WTC11 (cell line): Measurements from ENCODE around the gene NLRC4. TPM values are rescaled to one million over a fixed set of nuclear protein-coding genes. Genes with fewer than 3 reads are reported as not detected.

ENCODE experiments used
- ATAC-seq: fragments of 200-7000 bp; cut with Tn5 transposase; 2 replicates; pipeline ENCODE4 v1.10.0; 2021; ENCODE audit warnings: mild to moderate bottlenecking, moderate library complexity
- CTCF ChIA-PET: fragments of 300-600 bp; sonication (Branson Sonifier 250); formaldehyde crosslinking; loops from one replicate; lab custom pipeline; 2021; ENCODE audit warnings: antibody characterized with exemption; lab: Charles Lee
- POLR2A ChIA-PET: fragments of 350-600 bp; sonication (Branson Sonifier 250); formaldehyde crosslinking; loops from one replicate; lab custom pipeline; 2021; ENCODE audit warnings: antibody characterized with exemption; lab: Charles Lee
- DNase-seq: peaks from one replicate; pipeline ENCODE4 v3.0.0; 2021; ENCODE audit warnings: low spot score
- H3K27ac Mint-ChIP-seq: 2 replicates; pipeline ENCODE4 v1.8.0; 2021; ENCODE audit warnings: mixed read lengths
- H3K27me3 Mint-ChIP-seq: 2 replicates; pipeline ENCODE4 v1.8.0; 2021; ENCODE audit warnings: low read depth, mild to moderate bottlenecking, moderate library complexity, mixed read lengths
- H3K36me3 Mint-ChIP-seq: 2 replicates; pipeline ENCODE4 v1.8.0; 2021; ENCODE audit warnings: mixed read lengths
- H3K4me1 Mint-ChIP-seq: 2 replicates; pipeline ENCODE4 v1.8.0; 2022; ENCODE audit warnings: mixed read lengths
- H3K4me3 Mint-ChIP-seq: 2 replicates; pipeline ENCODE4 v1.8.0; 2021; ENCODE audit warnings: mild to moderate bottlenecking, moderate library complexity, mixed read lengths
- H3K9me3 Mint-ChIP-seq: 2 replicates; pipeline ENCODE4 v1.8.0; 2021; ENCODE audit warnings: mixed read lengths
- ATF1 ChIP-seq: sonication (generic); formaldehyde crosslinking; IDR thresholded peaks from 2 replicates; pipeline ENCODE4 v1.8.1; 2023; ENCODE audit warnings: mild to moderate bottlenecking, moderate library complexity, missing genetic modification reagents
- CREB1 ChIP-seq: sonication (generic); formaldehyde crosslinking; IDR thresholded peaks from 2 replicates; pipeline ENCODE4 v1.8.0; 2023; ENCODE audit warnings: mild to moderate bottlenecking, missing genetic modification reagents
- CREM ChIP-seq: sonication (generic); formaldehyde crosslinking; IDR thresholded peaks from 2 replicates; pipeline ENCODE4 v1.8.1; 2022; ENCODE audit warnings: mild to moderate bottlenecking, missing genetic modification reagents, moderate library complexity
- ETV6 ChIP-seq: sonication (generic); formaldehyde crosslinking; IDR thresholded peaks from 2 replicates; pipeline ENCODE4 v1.8.1; 2022; ENCODE audit warnings: mild to moderate bottlenecking, missing genetic modification reagents
- FOXK1 ChIP-seq: sonication (generic); formaldehyde crosslinking; IDR thresholded peaks from 2 replicates; pipeline ENCODE4 v1.8.0; 2022; ENCODE audit warnings: mild to moderate bottlenecking, moderate library complexity, missing genetic modification reagents
- GRHL2 ChIP-seq: fragments of 250-450 bp; sonication (Bioruptor Pico); IDR thresholded peaks from 2 replicates; pipeline ENCODE4 v1.8.0; 2022; ENCODE audit warnings: mild to moderate bottlenecking, moderate library complexity; ENCODE audit not compliant: insufficient replicate concordance, severe bottlenecking
- IRF2 ChIP-seq: sonication (generic); formaldehyde crosslinking; IDR thresholded peaks from 2 replicates; pipeline ENCODE4 v1.8.0; 2022; ENCODE audit warnings: low read depth, missing genetic modification reagents, borderline replicate concordance
- JUN ChIP-seq: sonication (generic); formaldehyde crosslinking; IDR thresholded peaks from 2 replicates; pipeline ENCODE4 v1.8.0; 2023; ENCODE audit warnings: mild to moderate bottlenecking, missing genetic modification reagents
- MLX ChIP-seq: sonication (generic); formaldehyde crosslinking; IDR thresholded peaks from 2 replicates; pipeline ENCODE4 v1.8.1; 2023; ENCODE audit warnings: mild to moderate bottlenecking, missing genetic modification reagents, moderate library complexity
- NFATC4 ChIP-seq: fragments of 250-450 bp; sonication (Bioruptor Pico); IDR thresholded peaks from 2 replicates; pipeline ENCODE4 v1.9.0; 2021; ENCODE audit warnings: mild to moderate bottlenecking
- NFYB ChIP-seq: sonication (generic); formaldehyde crosslinking; conservative IDR thresholded peaks from 2 replicates; pipeline ENCODE4 v1.8.0; 2022; ENCODE audit warnings: low read depth, missing genetic modification reagents
- RELA ChIP-seq: sonication (generic); formaldehyde crosslinking; IDR thresholded peaks from 2 replicates; pipeline ENCODE4 v1.8.1; 2022; ENCODE audit warnings: missing genetic modification reagents, mild to moderate bottlenecking, borderline replicate concordance
- TEAD1 ChIP-seq: sonication (generic); formaldehyde crosslinking; IDR thresholded peaks from 2 replicates; pipeline ENCODE4 v1.8.0; 2022; ENCODE audit warnings: mild to moderate bottlenecking, missing genetic modification reagents
- TEAD4 ChIP-seq: sonication (generic); formaldehyde crosslinking; IDR thresholded peaks from 2 replicates; pipeline ENCODE4 v1.8.0; 2022; ENCODE audit warnings: mild to moderate bottlenecking, missing genetic modification reagents
- ZNF138 ChIP-seq: sonication (generic); formaldehyde crosslinking; conservative IDR thresholded peaks from 2 replicates; pipeline ENCODE4 v1.8.1; 2022; ENCODE audit warnings: mild to moderate bottlenecking, moderate library complexity, missing genetic modification reagents
- ZNF423 ChIP-seq: fragments of 250-450 bp; sonication (Bioruptor Pico); IDR thresholded peaks from 2 replicates; pipeline ENCODE4 v2.1.2; 2022; ENCODE audit warnings: mild to moderate bottlenecking, moderate library complexity
- ZNF425 ChIP-seq: fragments of 250-450 bp; sonication (Bioruptor Pico); conservative IDR thresholded peaks from 2 replicates; pipeline ENCODE4 v1.9.0; 2021; ENCODE audit warnings: mild to moderate bottlenecking
- ZNF671 ChIP-seq: fragments of 250-450 bp; sonication (Bioruptor Pico); IDR thresholded peaks from 2 replicates; pipeline ENCODE4 v1.8.0; 2021; ENCODE audit warnings: mild to moderate bottlenecking
- total RNA-seq: library from RNA; stranded (reverse); gene quantifications from 3 replicates; pipeline ENCODE4 v1.2.3, GENCODE V29; 2021
- TF ChIP-seq, protein P1 (sequence below): sonication (generic); formaldehyde crosslinking; IDR thresholded peaks from 2 replicates; pipeline ENCODE4 v1.8.1; 2022; ENCODE audit warnings: missing genetic modification reagents, borderline replicate concordance
- TF ChIP-seq, protein P2 (sequence below): sonication (generic); formaldehyde crosslinking; IDR thresholded peaks from 2 replicates; pipeline ENCODE4 v1.8.1; 2023; ENCODE audit warnings: mild to moderate bottlenecking, moderate library complexity, missing genetic modification reagents
- TF ChIP-seq, protein P3 (sequence below): fragments of 200-600 bp; IDR thresholded peaks from 2 replicates; pipeline ENCODE4 v1.8.0; 2022; ENCODE audit warnings: antibody characterized with exemption
- TF ChIP-seq, protein P4 (sequence below): sonication (generic); formaldehyde crosslinking; conservative IDR thresholded peaks from 2 replicates; pipeline ENCODE4 v1.8.1; 2022; ENCODE audit warnings: mild to moderate bottlenecking, missing genetic modification reagents

NLRC4 gene
- total RNA-seq, 1 experiment from 2014 or later: not detected

GRCh38 chr2:32200814-32201213 is 63.9 kb downstream of the NLRC4 start:
- no peak for DNase-seq
- no peak for TF ChIP-seq FOXK1
- Mint-ChIP-seq H3K27me3 (no peaks in the 10 kb centered on the region), H3K27ac (no peak overlapping the region), H3K36me3 (peaks cover 31% of the 10 kb centered on the region), H3K9me3 (no peaks in the 10 kb centered on the region), H3K4me1 (no peaks in the 10 kb centered on the region), H3K4me3 (no peak overlapping the region)
- ChIA-PET POLR2A (no interaction called here), CTCF (no interaction called here)
- ATAC-seq: no peak

DNA sequence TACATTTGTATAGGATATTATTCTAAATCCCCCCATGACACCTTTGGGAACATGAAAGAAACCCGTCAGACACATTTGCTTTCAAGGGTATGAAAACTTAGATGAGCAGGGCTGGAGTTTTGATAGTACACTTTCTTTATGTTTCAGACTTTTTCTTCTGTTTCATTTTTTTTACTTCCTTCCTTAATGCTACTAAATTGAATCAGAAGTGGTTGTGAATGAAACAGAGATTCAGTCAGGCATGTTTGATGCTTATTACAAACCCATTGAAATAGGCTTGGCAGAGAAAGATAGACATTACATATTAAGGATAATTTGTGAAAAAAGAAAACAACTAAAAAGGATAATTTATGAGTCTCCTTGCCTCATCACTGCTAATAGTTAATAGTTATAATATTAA is 72.3 kb downstream of the NLRC4 start:
- H3K4me3 Mint-ChIP-seq: no peak overlapping the region
- peaks cover 12% of the 10 kb centered on the region; the same call in 1 of the 2 replicates for H3K36me3 Mint-ChIP-seq
- H3K27ac Mint-ChIP-seq: no peak overlapping the region
- POLR2A ChIA-PET: no interaction called here
- H3K9me3 Mint-ChIP-seq: no peaks in the 10 kb centered on the region
- TF ChIP-seq ZNF425 (CRISPR knock-in tag) (no peak), JUN (CRISPR knock-in tag) (no peak), CREM (CRISPR knock-in tag) (no peak), TEAD1 (CRISPR knock-in tag) (no peak), IRF2 (CRISPR knock-in tag) (no peak), GRHL2 (no peak), NFYB (CRISPR knock-in tag) (no peak), ZNF138 (CRISPR knock-in tag) (no peak), NFATC4 (no peak), CREB1 (CRISPR knock-in tag) (no peak)
- H3K27me3 Mint-ChIP-seq: no peaks in the 10 kb centered on the region
- ATAC-seq (no peak), DNase-seq (no peak)
- CTCF ChIA-PET: no interaction called here
- H3K4me1 Mint-ChIP-seq: no peaks in the 10 kb centered on the region

DNA sequence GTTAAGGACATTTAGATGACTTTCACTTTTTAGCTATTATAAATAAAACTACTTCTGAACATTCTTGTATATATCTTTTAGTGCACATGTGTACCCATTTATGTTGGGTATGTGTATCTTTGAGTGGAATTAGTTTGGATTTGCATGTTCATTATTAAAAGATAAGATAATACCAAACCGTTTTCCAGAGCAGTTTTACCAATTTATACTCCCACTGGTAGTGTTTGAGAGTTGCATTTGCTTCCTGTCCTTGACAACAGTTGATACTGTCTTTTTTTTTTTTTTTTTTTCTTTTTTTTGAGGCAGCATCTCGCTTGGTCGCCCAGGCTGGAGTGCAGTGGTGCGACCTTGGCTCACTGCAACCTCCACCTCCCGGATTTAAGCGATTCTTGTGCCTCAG is 75.7 kb downstream of the NLRC4 start:
- no peaks in the 10 kb centered on the region for H3K4me1 Mint-ChIP-seq
- POLR2A ChIA-PET: no interaction called here
- ATAC-seq (no peak), DNase-seq (no peak)
- H3K36me3 Mint-ChIP-seq: peaks cover 27% of the 10 kb centered on the region
- H3K27ac Mint-ChIP-seq: no peak overlapping the region
- CTCF ChIA-PET: no interaction called here
- H3K27me3 Mint-ChIP-seq: no peaks in the 10 kb centered on the region
- H3K9me3 Mint-ChIP-seq: no peaks in the 10 kb centered on the region
- H3K4me3 Mint-ChIP-seq: no peak overlapping the region
- TF ChIP-seq, protein P1, sequence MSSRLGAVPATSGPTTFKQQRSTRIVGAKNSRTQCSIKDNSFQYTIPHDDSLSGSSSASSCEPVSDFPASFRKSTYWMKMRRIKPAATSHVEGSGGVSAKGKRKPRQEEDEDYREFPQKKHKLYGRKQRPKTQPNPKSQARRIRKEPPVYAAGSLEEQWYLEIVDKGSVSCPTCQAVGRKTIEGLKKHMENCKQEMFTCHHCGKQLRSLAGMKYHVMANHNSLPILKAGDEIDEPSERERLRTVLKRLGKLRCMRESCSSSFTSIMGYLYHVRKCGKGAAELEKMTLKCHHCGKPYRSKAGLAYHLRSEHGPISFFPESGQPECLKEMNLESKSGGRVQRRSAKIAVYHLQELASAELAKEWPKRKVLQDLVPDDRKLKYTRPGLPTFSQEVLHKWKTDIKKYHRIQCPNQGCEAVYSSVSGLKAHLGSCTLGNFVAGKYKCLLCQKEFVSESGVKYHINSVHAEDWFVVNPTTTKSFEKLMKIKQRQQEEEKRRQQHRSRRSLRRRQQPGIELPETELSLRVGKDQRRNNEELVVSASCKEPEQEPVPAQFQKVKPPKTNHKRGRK: no peak
- TF ChIP-seq ZNF423 (CRISPR knock-in tag) (no peak), ETV6 (CRISPR knock-in tag) (no peak), FOXK1 (no peak), ZNF138 (CRISPR knock-in tag) (no peak), ZNF671 (CRISPR knock-in tag) (no peak), ATF1 (CRISPR knock-in tag) (no peak), TEAD4 (CRISPR knock-in tag) (no peak), RELA (CRISPR knock-in tag) (no peak), MLX (CRISPR knock-in tag) (no peak), CREB1 (CRISPR knock-in tag) (no peak)
- TF ChIP-seq, protein P2, sequence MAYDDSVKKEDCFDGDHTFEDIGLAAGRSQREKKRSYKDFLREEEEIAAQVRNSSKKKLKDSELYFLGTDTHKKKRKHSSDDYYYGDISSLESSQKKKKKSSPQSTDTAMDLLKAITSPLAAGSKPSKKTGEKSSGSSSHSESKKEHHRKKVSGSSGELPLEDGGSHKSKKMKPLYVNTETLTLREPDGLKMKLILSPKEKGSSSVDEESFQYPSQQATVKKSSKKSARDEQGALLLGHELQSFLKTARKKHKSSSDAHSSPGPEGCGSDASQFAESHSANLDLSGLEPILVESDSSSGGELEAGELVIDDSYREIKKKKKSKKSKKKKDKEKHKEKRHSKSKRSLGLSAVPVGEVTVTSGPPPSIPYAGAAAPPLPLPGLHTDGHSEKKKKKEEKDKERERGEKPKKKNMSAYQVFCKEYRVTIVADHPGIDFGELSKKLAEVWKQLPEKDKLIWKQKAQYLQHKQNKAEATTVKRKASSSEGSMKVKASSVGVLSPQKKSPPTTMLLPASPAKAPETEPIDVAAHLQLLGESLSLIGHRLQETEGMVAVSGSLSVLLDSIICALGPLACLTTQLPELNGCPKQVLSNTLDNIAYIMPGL (CRISPR knock-in tag): no peak
- TF ChIP-seq, protein P3, sequence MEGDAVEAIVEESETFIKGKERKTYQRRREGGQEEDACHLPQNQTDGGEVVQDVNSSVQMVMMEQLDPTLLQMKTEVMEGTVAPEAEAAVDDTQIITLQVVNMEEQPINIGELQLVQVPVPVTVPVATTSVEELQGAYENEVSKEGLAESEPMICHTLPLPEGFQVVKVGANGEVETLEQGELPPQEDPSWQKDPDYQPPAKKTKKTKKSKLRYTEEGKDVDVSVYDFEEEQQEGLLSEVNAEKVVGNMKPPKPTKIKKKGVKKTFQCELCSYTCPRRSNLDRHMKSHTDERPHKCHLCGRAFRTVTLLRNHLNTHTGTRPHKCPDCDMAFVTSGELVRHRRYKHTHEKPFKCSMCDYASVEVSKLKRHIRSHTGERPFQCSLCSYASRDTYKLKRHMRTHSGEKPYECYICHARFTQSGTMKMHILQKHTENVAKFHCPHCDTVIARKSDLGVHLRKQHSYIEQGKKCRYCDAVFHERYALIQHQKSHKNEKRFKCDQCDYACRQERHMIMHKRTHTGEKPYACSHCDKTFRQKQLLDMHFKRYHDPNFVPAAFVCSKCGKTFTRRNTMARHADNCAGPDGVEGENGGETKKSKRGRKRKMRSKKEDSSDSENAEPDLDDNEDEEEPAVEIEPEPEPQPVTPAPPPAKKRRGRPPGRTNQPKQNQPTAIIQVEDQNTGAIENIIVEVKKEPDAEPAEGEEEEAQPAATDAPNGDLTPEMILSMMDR: no peak
- TF ChIP-seq, protein P4, sequence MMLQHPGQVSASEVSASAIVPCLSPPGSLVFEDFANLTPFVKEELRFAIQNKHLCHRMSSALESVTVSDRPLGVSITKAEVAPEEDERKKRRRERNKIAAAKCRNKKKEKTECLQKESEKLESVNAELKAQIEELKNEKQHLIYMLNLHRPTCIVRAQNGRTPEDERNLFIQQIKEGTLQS: no peak
